Measurements from ENCODE around the gene AUH.

The AUH gene

DNA sequence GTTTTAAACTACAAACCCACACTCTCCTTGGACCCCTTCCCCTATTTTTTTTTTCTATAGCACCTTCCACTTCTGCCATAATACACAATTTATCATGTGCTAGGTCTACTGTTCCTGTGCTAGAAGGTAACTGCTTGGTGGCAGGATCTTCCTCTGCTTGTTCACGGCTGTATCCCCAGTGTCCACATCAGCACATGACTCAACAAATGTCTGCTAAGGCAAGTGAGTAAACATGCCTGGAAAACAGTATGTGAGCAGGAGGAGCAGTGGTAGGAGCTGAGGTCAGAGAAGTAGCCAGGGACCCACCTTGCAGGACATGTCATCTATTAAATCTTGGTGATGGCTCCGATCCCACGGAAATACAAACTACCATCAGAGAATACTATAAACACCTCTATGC, 79.4 kb downstream of the AUH start:
- no peak for DNase-seq

DNA sequence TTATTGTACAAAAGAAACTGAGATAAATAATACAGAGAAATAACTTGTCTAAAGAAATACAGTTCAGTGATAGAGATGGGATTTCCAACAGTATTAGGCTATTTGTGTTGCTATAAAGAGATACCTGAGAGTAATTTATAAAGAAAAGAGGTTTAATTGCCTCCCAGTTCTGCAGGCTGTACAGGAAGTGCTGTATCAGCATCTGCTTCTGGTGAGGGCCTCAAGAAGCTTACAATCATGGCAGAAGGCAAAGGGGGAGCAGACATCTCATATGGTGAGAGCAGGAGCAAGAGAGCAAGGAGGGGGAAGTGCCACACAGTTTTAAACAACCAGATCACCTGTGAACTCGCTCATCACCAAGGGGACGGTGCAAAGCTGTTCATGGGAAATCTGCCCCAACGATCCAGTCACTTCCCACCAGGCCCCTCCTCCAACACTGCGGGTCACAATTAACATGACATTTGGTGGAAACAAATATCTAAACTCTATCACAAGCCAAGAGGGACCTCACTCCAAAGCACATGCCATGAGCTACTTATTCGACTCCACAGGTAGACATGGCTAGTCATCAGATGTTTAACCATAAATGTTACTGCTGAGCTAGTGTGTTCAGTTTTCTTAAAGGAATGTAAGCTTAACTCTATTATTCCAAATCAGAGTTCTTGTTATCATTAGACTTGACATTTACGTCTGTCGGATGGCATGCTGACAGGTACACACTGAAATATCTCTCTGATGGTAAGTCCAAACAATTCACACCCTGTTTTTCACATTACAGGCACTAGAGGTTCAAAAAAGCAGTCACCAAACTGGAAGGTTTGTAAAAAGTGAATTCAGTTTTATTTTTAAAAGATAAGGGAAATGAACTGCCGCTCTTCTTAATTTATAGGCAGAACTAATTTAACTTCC, 82.2 kb downstream of the AUH start:
- DNase-seq: no peak

DNA sequence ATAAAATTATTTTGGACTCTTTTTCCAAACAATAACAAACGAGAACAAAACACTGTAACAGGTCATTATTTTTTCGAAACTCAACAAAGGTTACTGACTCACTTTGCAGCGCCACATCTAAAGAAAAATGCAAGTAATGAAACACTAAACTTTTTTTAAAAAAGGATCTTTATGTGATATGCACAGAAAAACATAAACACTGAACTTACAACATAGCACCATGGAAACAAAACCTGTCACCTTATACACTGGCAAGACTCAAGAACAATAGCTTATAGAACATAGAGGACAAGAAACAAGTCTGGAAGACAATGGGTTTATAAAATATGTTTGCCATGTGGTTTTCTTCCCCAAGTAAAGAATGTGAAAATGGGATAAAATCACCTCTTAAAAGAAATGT, 85.2 kb downstream of the AUH start:
- DNase-seq: no peak

DNA sequence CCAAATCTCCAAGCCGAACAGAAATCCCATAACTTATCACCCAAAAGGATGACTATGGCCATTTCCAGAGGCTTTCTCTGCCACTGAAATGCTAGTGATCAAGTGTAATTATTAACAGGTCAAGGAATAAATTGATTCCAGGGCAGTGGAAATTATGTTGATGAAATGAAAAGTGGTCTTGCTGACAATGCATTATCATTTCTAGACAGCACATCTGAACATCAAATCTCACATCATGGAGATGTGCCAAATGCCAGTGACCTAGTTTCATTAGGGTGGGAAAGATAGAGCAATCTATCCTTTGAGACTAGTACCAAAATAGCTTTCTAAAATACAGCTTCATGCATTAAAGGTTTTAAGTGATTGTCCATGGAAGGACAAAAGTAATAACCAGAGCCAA, 86.1 kb downstream of the AUH start:
- DNase-seq: no peak

DNA sequence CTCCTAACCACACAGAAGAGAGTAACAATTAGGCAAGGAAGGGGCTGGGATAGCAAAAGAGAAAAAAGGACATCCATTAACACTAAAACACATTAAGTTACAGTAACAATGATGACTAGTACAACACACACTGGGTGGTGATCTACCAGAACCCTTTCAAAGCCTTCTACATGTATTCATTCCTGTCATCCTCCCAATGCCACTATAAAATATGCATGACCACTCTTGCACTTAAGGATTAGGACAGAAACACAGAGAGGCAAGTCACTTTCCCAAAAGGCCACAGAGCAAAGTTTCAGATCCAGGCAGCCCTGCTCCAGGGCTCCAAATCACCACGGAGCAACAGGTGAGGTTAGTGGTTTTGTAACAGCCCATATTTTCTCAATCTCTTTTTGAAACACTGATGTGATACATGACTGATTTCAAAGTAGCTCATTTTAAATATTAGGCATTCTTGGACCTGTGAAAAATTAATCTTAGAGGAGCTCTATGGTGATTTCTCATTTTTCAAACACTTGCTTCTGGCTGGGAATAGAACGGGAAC, 86.7 kb downstream of the AUH start:
- DNase-seq: no peak

- DNase-seq: peak; percentile 7
These were observed 87.7 kb downstream of the AUH start for GRCh38 chr9:91273853-91274552.

DNA sequence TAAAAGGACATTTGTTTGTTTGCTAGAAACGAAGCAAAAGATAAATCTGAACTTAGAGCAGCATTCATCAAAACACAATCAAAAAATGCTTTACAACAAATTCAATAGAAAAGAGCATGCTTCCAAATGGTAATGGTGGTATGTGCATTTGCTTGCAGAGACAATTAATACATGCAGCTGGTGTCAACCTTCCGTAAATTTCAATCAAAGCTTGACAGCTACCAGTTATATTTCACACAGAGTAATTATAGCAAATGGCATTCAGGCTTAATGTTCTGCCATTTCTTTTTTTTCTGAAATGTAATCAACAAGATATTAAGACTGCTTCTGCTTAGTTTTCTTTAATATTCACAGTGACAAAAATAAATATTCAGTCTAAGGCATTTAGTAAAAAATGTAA, 90.6 kb downstream of the AUH start:
- DNase-seq: no peak

GRCh38 chr9:91269907-91270491, 91.7 kb downstream of the AUH start:
- no peak for DNase-seq

- DNase-seq: no peak
These were observed 95.3 kb downstream of the AUH start for GRCh38 chr9:91266448-91266847.

DNA sequence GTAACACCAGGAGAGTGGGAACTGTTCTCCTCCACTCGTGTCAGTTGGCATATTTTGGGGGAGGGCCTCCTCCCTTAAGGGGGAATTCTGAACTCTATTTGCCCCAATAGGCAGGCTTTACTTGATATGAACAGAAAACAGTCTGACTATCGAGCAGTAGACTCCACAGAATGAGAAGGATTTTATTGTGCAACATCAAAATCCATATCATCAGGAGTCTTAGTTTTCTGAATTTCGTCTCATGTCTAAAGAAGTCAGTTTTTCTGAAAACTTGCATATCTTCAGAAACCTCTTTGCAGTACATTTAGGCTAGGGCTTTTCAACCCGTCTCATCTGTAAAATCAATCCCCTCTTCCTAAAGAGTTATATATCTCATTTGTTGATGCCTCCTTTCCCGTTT, 96.2 kb downstream of the AUH start:
- DNase-seq: no peak

GRCh38 chr9:91261417-91261816, 100.3 kb downstream of the AUH start:
- DNase-seq: no peak

DNA sequence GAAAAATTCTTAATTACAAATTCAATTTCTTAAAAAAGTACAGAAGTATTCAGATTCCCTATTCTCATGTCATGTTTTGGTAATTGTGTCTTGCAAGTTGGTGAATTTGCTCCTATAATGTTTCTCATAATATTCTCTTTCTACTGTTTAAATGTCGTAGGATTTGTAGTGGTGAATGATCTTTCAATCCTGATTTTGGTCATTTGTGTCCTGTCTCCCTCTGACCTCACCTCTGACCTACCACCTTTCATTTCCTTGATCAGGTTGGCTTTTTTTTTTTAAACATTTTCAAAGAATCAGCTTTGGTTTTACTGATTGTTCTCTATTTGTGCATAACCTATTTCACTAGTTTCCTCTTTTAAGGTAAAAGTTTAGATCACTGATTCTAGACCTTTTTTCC, 102.6 kb downstream of the AUH start:
- no peak for DNase-seq

DNA sequence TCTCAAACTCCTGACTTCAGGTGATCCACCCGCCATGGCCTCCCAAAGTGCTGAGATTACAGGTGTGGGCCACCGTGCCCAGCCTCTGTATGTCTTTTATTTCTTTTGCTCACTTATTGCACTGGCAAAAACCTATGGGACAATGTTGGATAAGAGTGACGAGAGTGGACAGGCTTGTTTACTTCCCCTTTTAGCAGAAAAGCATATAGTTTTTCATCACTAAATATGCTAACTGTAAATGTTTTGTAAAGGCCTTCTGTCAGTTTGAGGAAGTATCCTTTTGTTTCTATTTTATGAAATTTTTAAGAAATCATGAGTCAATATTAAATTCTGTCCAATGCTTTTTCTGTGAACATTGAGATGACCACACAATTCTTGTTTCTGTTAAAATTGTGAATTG, 103.3 kb downstream of the AUH start:
- no peak for DNase-seq

- no peak for DNase-seq
These were observed 105.5 kb downstream of the AUH start for GRCh38 chr9:91256235-91256634.

DNA sequence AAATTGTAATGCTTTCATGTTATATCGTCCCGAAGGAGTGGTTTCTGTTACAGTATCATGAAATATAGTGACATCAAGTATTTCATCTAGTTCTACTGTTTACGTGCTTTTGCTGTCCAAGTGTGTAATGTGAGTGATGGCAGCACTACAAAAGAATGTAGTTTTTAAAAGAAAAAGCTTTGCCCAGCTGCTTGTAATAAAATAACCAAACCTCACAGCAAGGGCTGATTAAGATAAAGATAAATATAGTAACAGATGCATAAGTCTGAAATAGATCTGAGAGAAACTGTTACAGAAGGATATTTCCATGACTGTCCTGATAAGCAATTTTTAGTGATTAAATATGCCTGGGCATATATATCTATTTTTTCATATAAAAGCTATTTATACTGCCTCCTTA, 106.4 kb downstream of the AUH start:
- no peak for DNase-seq

- peak; percentile 12 for DNase-seq
These were observed 108.2 kb downstream of the AUH start for GRCh38 chr9:91253488-91253887.

DNA sequence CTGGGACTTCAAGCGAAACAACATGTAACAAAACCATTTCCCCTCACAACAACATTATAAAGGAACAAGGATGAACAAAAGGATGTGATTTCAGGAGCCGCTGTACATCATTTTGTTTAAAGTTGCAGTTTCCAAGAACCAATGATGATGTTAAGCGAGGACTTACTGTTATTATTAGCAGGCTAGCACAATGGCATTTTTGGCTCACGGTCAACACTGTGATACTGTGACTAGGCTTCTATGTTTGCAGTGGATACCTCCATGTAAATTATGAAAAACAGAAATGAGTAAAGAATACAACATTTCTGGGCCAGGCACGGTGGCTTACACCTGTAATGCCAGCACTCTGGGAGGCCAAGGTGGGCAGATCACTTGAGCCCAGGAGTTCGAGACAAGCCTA, 113.0 kb downstream of the AUH start:
- no peak for DNase-seq

GRCh38 chr9:91247278-91247677, 114.4 kb downstream of the AUH start:
- DNase-seq: no peak

DNA sequence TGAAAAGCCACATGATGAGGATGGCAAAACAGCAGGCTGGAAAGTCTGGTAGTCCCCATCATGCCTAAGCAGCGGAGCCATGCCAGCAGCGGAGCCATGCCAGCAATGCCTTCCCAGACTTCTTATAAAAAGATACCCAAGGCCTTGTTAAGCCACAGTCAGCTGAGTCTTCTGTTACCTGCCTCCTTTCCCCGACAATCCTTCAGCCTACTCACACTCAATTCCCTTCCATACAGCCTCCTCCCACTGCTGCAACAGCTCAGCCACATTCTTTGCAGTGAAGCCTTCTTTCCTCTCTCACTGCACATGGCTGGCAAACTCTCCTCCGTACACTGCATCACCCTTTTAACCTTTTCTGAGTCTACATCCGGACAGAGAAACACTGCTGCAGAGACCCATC, 114.9 kb downstream of the AUH start:
- DNase-seq: no peak

DNA sequence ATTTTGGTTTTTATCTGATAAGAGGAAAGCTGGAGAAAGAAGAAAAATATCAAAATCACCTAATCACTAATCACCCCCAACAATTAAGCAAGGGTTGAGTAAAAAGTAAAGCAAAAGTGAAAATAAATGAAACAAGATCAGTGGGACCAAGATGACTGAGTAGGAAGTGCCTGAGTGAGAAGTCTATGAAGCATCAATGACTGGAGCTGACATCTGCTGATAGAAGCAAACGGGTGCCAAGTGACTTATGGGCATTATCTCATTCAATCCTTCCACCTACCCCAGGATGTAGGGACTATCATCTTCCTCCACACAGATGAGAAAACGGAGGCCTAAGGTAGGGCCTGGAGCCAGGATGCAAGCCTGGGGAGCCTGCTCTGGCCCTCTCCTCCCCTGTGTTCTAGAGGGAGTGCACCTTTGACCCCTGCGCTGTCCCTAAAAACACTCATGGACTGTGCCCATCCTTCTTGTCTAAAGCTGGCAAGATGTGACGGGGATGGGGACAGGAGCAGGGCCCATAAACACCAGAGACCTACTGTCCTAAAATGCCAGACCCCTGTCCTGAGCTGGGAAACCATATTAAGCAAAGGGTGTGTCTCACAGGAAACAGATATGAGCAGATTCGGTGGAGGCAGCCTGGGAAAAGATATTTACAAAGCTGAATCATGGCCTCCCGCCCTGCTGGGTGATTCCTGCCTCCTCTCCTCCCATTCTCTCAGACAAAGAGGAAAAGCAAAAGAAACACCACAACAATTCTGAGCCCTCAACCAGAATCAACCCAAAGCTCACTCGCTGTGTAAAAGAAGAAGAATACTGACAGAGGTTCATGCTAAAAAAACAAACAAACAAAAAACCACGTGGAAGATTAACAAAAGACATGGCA, 116.0 kb downstream of the AUH start:
- DNase-seq: peak; percentile 14

DNA sequence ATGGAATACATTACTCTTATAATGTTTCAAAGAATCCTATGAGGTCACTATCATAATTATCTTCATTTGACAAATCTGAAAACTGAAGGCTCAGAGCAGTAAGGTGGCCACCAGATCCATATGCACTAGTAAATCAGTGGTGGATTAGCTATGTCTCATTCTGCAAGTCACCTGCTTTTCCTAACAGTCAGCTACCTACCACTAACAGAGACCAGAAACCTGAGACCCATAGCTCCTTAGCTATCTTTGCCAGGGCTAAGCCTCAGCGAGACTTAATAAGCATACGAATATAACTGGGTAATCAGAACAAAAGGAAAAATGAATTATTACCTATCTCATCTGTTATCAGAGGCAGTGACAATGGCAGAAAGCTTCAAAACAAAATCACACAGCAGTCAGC, 118.7 kb downstream of the AUH start:
- DNase-seq: no peak

DNA sequence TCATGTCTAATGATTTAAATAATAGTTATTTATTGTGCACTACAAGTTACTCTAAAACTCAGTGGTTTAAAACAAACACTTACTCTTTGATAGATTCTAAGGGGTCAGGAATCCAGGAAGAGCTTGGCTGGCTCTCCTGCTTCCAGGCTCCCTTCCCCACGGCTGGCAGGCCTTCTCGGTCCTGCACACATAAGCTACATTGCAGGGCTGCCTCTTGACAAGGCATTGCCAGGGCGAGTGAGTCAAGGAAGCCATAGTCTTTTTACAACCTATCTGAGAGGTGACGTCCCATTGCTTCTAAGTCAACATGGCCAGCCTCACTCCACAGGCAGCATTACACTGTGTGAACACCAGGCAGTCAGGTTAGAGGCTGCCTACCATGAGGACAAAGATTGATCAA, 119.8 kb downstream of the AUH start:
- no peak for DNase-seq
